22Rv1 (cell line): ENCODE data around the gene SIMC1.

Experiments used
- ZFX ChIP-seq: fragments of 450-650 bp; IDR thresholded peaks from 2 replicates; pipeline ENCODE4 v1.6.1; 2017; ENCODE audit warnings: antibody characterized with exemption, borderline replicate concordance
- TF ChIP-seq, protein P1 (sequence below): fragments of 450-650 bp; IDR thresholded peaks from 2 replicates; pipeline ENCODE4 v1.5.1; 2017; ENCODE audit warnings: mild to moderate bottlenecking

DNA sequence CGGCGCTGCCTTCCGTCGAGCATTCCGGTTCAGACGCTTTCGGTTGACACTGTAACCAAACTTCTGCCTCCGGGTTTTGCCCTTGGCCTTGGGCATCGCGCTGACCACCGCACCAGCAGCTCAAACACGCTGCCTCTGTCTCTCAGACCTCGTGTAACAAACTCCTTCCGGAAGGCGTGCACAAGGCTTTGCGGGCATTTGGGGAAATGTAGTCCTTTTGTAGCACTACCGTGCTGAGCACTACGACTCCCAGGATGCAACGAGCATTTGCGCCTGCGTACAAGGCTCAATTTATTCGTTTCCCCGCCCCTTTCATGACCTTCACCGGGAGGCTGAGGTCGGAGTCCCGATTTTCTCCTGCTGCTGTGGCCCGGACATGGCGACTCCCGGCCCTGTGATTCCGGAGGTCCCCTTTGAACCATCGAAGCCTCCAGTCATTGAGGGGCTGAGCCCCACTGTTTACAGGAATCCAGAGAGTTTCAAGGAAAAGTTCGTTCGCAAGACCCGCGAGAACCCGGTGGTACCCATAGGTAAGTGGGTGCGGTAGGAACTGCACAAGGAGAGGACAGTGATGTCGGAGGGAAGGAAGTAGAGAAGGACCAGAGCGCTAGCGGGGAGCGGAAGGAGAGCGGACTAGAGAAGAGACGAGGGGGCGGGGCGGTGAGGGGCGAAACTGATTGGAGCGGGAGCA is 150.4 kb downstream of the SIMC1 start, which contains the start of the genes HIGD2A and NOP16:
- TF ChIP-seq, protein P1, sequence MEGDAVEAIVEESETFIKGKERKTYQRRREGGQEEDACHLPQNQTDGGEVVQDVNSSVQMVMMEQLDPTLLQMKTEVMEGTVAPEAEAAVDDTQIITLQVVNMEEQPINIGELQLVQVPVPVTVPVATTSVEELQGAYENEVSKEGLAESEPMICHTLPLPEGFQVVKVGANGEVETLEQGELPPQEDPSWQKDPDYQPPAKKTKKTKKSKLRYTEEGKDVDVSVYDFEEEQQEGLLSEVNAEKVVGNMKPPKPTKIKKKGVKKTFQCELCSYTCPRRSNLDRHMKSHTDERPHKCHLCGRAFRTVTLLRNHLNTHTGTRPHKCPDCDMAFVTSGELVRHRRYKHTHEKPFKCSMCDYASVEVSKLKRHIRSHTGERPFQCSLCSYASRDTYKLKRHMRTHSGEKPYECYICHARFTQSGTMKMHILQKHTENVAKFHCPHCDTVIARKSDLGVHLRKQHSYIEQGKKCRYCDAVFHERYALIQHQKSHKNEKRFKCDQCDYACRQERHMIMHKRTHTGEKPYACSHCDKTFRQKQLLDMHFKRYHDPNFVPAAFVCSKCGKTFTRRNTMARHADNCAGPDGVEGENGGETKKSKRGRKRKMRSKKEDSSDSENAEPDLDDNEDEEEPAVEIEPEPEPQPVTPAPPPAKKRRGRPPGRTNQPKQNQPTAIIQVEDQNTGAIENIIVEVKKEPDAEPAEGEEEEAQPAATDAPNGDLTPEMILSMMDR = no peak
- no peak for TF ChIP-seq ZFX
